AG04449 (cell line): Measurements from ENCODE around the gene NCOA1.

Source experiments
- CTCF ChIA-PET: fragments of 350-600 bp; formaldehyde crosslinking; extraction: SDS; loops from one replicate; lab custom pipeline; 2021; ENCODE audit warnings: antibody characterized with exemption; lab: Yijun Ruan, JAX
- POLR2A ChIA-PET: fragments of 400-600, 350-600 bp; formaldehyde crosslinking; extraction: SDS; loops from one replicate; lab custom pipeline; 2020; ENCODE audit warnings: antibody characterized with exemption, inconsistent platforms; lab: Yijun Ruan, JAX
- DNase-seq: peaks from one replicate; pipeline ENCODE4 v3.0.0-alpha.2; 2010; ENCODE audit warnings: low read depth, low spot score
- H3K4me3 ChIP-seq: 2 replicates; pipeline ENCODE4 v1.5.1; 2011; ENCODE audit warnings: low read depth, mild to moderate bottlenecking, control low read depth, low read length
- CTCF ChIP-seq: IDR thresholded peaks from one replicate; pipeline ENCODE4 v1.5.1; 2011; ENCODE audit warnings: mild to moderate bottlenecking, moderate library complexity, low read length, control low read depth, inconsistent platforms; ENCODE audit not compliant: insufficient read depth; ENCODE audit errors: missing control alignments

Gene NCOA1

GRCh38 chr2:24742730-24743129 is 251.7 kb downstream of the NCOA1 start:
- POLR2A ChIA-PET = no interaction called here
- CTCF ChIA-PET = interaction anchor here (0.7 to 1.3 kb wide), 2 partner anchors 129 to 320 kb away, joined by 3 read pairs; no protein-coding TSS in a partner anchor
- no peak for TF ChIP-seq CTCF

GRCh38 chr2:24743924-24744323 is 252.9 kb downstream of the NCOA1 start:
- CTCF ChIA-PET = interaction anchor here (1.3 kb wide), 1 partner anchor 321 kb away, joined by 3 read pairs; no protein-coding TSS in a partner anchor

More at GRCh38 chr2:24742730-24743129, 251.7 kb downstream of the NCOA1 start:
- no peak for DNase-seq
- H3K4me3 ChIP-seq = no peak overlapping the region

GRCh38 chr2:24744356-24744755 is 253.3 kb downstream of the NCOA1 start:
- POLR2A ChIA-PET = no interaction called here
- no peak for TF ChIP-seq CTCF
- no peak overlapping the region for H3K4me3 ChIP-seq
- CTCF ChIA-PET = no interaction called here
- no peak for DNase-seq

More at GRCh38 chr2:24743924-24744323, 252.9 kb downstream of the NCOA1 start:
- DNase-seq = no peak
- no peak for TF ChIP-seq CTCF
- no peak overlapping the region for H3K4me3 ChIP-seq
- POLR2A ChIA-PET = no interaction called here

GRCh38 chr2:24745825-24746224 is 254.8 kb downstream of the NCOA1 start:
- H3K4me3 ChIP-seq = no peak overlapping the region
- POLR2A ChIA-PET = no interaction called here
- TF ChIP-seq CTCF = no peak
- DNase-seq = no peak
- CTCF ChIA-PET = no interaction called here

GRCh38 chr2:24747299-24747698 is 256.2 kb downstream of the NCOA1 start:
- no peak for DNase-seq
- POLR2A ChIA-PET = no interaction called here
- H3K4me3 ChIP-seq = no peak overlapping the region
- TF ChIP-seq CTCF = no peak
- CTCF ChIA-PET = interaction anchor here (0.7 kb wide), 1 partner anchor 41 kb away, joined by 3 read pairs; no protein-coding TSS in a partner anchor

- no peak for TF ChIP-seq CTCF
- ChIA-PET POLR2A (no interaction called here), CTCF (no interaction called here)
- DNase-seq = no peak
- H3K4me3 ChIP-seq = no peak overlapping the region
Observed at GRCh38 chr2:24749069-24749691, 258.1 kb downstream of the NCOA1 start.
